ENCODE data around the gene PWP1.

The PWP1 gene

GRCh38 chr12:107655281-107656065 lies 30.1 kb upstream of the PWP1 start:
- Mint-ChIP-seq H3K4me1 (peaks cover 4% of the 10 kb centered on the region), H3K36me3 (ENCODE audit: low read depth) (no peaks in the 10 kb centered on the region), H3K27ac (no peak overlapping the region), H3K4me3 (no peak overlapping the region), H3K27me3 (ENCODE audit: low read depth, poor library complexity) (no peaks in the 10 kb centered on the region), H3K9me3 (no peaks in the 10 kb centered on the region)
- DNase-seq = no peak
- TF ChIP-seq, protein P1, sequence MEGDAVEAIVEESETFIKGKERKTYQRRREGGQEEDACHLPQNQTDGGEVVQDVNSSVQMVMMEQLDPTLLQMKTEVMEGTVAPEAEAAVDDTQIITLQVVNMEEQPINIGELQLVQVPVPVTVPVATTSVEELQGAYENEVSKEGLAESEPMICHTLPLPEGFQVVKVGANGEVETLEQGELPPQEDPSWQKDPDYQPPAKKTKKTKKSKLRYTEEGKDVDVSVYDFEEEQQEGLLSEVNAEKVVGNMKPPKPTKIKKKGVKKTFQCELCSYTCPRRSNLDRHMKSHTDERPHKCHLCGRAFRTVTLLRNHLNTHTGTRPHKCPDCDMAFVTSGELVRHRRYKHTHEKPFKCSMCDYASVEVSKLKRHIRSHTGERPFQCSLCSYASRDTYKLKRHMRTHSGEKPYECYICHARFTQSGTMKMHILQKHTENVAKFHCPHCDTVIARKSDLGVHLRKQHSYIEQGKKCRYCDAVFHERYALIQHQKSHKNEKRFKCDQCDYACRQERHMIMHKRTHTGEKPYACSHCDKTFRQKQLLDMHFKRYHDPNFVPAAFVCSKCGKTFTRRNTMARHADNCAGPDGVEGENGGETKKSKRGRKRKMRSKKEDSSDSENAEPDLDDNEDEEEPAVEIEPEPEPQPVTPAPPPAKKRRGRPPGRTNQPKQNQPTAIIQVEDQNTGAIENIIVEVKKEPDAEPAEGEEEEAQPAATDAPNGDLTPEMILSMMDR (IDR thresholded peaks at IDR 0.05) = no peak

DNA sequence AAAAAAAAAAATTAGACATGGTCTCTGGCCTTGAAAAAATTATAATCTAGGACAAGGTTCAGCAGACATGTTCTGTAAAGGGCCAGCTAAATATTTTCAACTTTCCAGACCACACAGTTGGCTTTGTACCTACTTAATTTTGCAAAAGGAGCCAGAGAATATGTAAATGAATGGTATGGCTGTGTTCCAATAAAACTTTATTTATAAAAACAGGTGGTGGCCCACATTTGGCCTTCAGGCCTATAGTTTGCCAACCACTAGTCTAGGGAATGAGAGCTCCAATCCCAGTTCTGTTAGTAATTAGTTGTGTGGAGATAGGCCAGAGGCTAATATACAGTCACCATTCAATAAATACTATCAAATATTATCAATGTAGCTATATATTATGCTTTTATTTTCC lies 29.3 kb upstream of the PWP1 start:
- H3K27me3 Mint-ChIP-seq (ENCODE audit: low read depth, poor library complexity) = no peaks in the 10 kb centered on the region
- no peak for DNase-seq
- no peaks in the 10 kb centered on the region for H3K36me3 Mint-ChIP-seq (ENCODE audit: low read depth)
- H3K4me1 Mint-ChIP-seq = peaks cover 8% of the 10 kb centered on the region
- H3K27ac Mint-ChIP-seq = no peak overlapping the region
- H3K4me3 Mint-ChIP-seq = no peak overlapping the region
- H3K9me3 Mint-ChIP-seq = no peaks in the 10 kb centered on the region
- TF ChIP-seq, protein P1 (IDR thresholded peaks at IDR 0.05) = no peak

GRCh38 chr12:107657133-107657532 lies 28.5 kb upstream of the PWP1 start:
- no peak overlapping the region for H3K4me3 Mint-ChIP-seq
- no peaks in the 10 kb centered on the region for H3K27me3 Mint-ChIP-seq (ENCODE audit: low read depth, poor library complexity)
- TF ChIP-seq, protein P1 (IDR thresholded peaks at IDR 0.05) = no peak
- no peak for DNase-seq
- H3K36me3 Mint-ChIP-seq (ENCODE audit: low read depth) = no peaks in the 10 kb centered on the region
- H3K4me1 Mint-ChIP-seq = peaks cover 8% of the 10 kb centered on the region
- H3K27ac Mint-ChIP-seq = no peak overlapping the region
- H3K9me3 Mint-ChIP-seq = no peaks in the 10 kb centered on the region

DNA sequence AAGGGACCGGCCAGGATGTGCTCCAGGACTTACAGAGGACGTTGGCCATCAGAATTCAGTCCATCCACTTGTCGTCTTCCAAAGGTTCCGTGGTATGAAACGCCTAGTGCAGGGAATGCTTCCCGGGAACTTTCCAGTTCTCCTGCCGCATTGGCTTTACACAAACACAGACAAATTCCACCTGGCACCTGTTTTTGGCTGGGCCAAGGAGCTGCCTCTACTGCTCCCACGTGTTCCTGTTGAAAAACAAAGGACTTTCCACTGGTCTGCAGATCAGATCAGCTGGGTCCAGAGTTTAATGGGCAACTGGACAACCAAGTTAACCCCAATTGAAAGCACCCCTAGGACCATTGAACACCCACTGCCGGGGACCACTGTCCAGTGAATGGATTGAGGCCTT lies 28.0 kb upstream of the PWP1 start:
- peaks cover 8% of the 10 kb centered on the region for H3K4me1 Mint-ChIP-seq
- no peak for DNase-seq
- no peaks in the 10 kb centered on the region for H3K9me3 Mint-ChIP-seq
- H3K27me3 Mint-ChIP-seq (ENCODE audit: low read depth, poor library complexity) = no peaks in the 10 kb centered on the region
- no peak overlapping the region for H3K27ac Mint-ChIP-seq
- H3K36me3 Mint-ChIP-seq (ENCODE audit: low read depth) = no peaks in the 10 kb centered on the region
- no peak overlapping the region for H3K4me3 Mint-ChIP-seq
- TF ChIP-seq, protein P1 (IDR thresholded peaks at IDR 0.05) = no peak

- H3K4me3 Mint-ChIP-seq = no peak overlapping the region
- no peaks in the 10 kb centered on the region for H3K36me3 Mint-ChIP-seq (ENCODE audit: low read depth)
- TF ChIP-seq, protein P1 (IDR thresholded peaks at IDR 0.05) = no peak
- peaks cover 8% of the 10 kb centered on the region for H3K4me1 Mint-ChIP-seq
- H3K9me3 Mint-ChIP-seq = no peaks in the 10 kb centered on the region
- DNase-seq = no peak
- H3K27me3 Mint-ChIP-seq (ENCODE audit: low read depth, poor library complexity) = no peaks in the 10 kb centered on the region
- no peak overlapping the region for H3K27ac Mint-ChIP-seq
These were observed 25.4 kb upstream of the PWP1 start for GRCh38 chr12:107660235-107660634.

DNA sequence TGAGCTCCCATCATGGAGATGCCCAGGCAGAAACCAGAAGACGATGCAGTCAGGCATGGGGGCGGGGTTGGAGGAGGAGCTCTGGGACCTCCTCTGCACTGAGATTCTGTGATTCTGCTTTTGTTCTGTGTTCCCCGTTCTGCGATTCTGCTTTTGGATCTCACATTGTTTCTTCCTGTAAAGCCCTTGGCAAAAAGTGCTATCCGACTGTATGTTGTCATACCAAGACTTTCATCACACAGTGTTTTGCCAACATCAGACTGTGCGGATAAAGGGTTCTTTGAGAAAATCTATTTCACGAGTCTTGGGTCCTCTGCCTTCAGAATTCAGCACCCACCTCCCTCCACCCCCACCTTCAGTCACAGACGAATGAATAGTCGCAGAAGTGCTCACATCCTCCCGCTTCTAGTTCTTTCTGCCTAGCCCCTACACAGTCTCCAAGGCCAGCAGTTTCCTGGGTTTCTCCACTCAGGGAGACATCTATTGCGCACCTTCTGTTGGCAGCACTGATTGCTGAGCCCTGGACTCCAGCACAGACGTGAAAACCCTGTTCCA lies 24.7 kb upstream of the PWP1 start:
- Mint-ChIP-seq H3K27me3 (ENCODE audit: low read depth, poor library complexity) (no peaks in the 10 kb centered on the region), H3K4me3 (no peak overlapping the region), H3K4me1 (peaks cover 8% of the 10 kb centered on the region), H3K36me3 (ENCODE audit: low read depth) (no peaks in the 10 kb centered on the region), H3K9me3 (no peaks in the 10 kb centered on the region), H3K27ac (peak overlapping the region; percentile 39)
- peak; percentile 18 for DNase-seq
- TF ChIP-seq, protein P1 (IDR thresholded peaks at IDR 0.05) = no peak
